OCI-LY7 (cell line): ENCODE results near the gene TOLLIP. TPM values are rescaled to one million over a fixed set of nuclear protein-coding genes. Genes with fewer than 3 reads are reported as not detected.

Experiments
- BruUV-seq: library from RNA; stranded (reverse); fragments of 400-500 nt; replicated peaks from 2 replicates; lab custom pipeline; 2021; lab: Mats Ljungman, UMichigan
- CTCF ChIA-PET: fragments of 300-600 bp; sonication (Branson Sonifier 250); formaldehyde crosslinking; loops from one replicate; lab custom pipeline; 2022; ENCODE audit warnings: antibody characterized with exemption; ENCODE audit not compliant: unreplicated experiment; lab: Charles Lee
- POLR2A ChIA-PET: fragments of 300-600 bp; sonication (Branson Sonifier 250); formaldehyde crosslinking; loops from one replicate; lab custom pipeline; 2022; ENCODE audit warnings: antibody characterized with exemption; lab: Charles Lee
- DNase-seq: peaks from one replicate; pipeline ENCODE4 v3.0.0-alpha.2; 2015; ENCODE audit warnings: low spot score
- H2AFZ ChIP-seq: fragments of 200-600 bp; sonication (generic), shearing (Covaris generic); 2 replicates; pipeline ENCODE4 v1.6.1; 2014; ENCODE audit warnings: mild to moderate bottlenecking, antibody characterized with exemption, low read length, moderate library complexity
- H3K27ac ChIP-seq: fragments of 200-600 bp; sonication (generic); 2 replicates; pipeline ENCODE4 v1.5.1; 2014; ENCODE audit warnings: mixed run types, low read depth, mild to moderate bottlenecking, moderate library complexity, low read length, inconsistent platforms; ENCODE audit not compliant: poor library complexity, severe bottlenecking
- H3K36me3 ChIP-seq: fragments of 200-600 bp; sonication (generic); 2 replicates; pipeline ENCODE4 v1.6.1; 2014; ENCODE audit warnings: mild to moderate bottlenecking, antibody characterized with exemption, low read length, moderate library complexity, mixed read lengths; ENCODE audit not compliant: insufficient read depth
- H3K4me1 ChIP-seq: fragments of 200-600 bp; sonication (generic); 2 replicates; pipeline ENCODE4 v1.5.1; 2014; ENCODE audit warnings: mild to moderate bottlenecking, low read length; ENCODE audit not compliant: insufficient read depth, poor library complexity, severe bottlenecking
- H3K4me2 ChIP-seq: fragments of 200-600 bp; sonication (generic); 2 replicates; pipeline ENCODE4 v1.6.1; 2014; ENCODE audit warnings: mild to moderate bottlenecking, low read length
- H3K4me3 ChIP-seq: fragments of 200-600 bp; sonication (generic); 2 replicates; pipeline ENCODE4 v1.5.1; 2014; ENCODE audit warnings: mild to moderate bottlenecking, low read depth, low read length; ENCODE audit not compliant: poor library complexity, severe bottlenecking
- H3K79me2 ChIP-seq: fragments of 200-600 bp; sonication (generic); 2 replicates; pipeline ENCODE4 v1.6.1; 2016; ENCODE audit warnings: low read depth, mild to moderate bottlenecking, low read length, moderate library complexity, mixed read lengths; ENCODE audit not compliant: insufficient read depth
- H3K9me2 ChIP-seq: fragments of 200-600 bp; sonication (generic); 2 replicates; pipeline ENCODE4 v1.6.1; 2016; ENCODE audit warnings: mild to moderate bottlenecking, low read length, mixed read lengths; ENCODE audit not compliant: insufficient read depth
- H3K9me3 ChIP-seq: fragments of 200-600 bp; sonication (generic); 2 replicates; pipeline ENCODE4 v1.6.1; 2014; ENCODE audit warnings: mild to moderate bottlenecking, mixed run types, low read length, mixed read lengths
- H4K20me1 ChIP-seq: fragments of 200-600 bp; sonication (generic); 2 replicates; pipeline ENCODE4 v1.6.1; 2014; ENCODE audit warnings: mild to moderate bottlenecking, antibody characterized with exemption, low read length, moderate library complexity, mixed read lengths; ENCODE audit not compliant: insufficient read depth
- EZH2phosphoT487 ChIP-seq: fragments of 200-600 bp; sonication (generic); IDR thresholded peaks from 2 replicates; pipeline ENCODE4 v1.6.1; 2018; ENCODE audit warnings: low read depth, borderline replicate concordance, mild to moderate bottlenecking, mixed run types, antibody characterized with exemption, low read length, moderate library complexity, mixed read lengths
- intact Hi-C: fragments of 100-400 bp; cut with micrococcal nuclease; formaldehyde crosslinking; loops from one replicate; pipeline ENCODE4 v1.10.0; 2022; ENCODE audit not compliant: unreplicated experiment
- total RNA-seq, 2 experiments: library from RNA; depleted of rRNA in 1 of 2; stranded (reverse); fragments of >200 nt in 1 of 2; shearing (Covaris generic) in 1 of 2; gene quantifications; 2 replicates each; pipeline ENCODE4 v1.2.3, GENCODE V29; 2014 to 2022
- TF ChIP-seq, protein P1 (sequence below): fragments of 200-600 bp; sonication (generic); conservative IDR thresholded peaks from 2 replicates; pipeline ENCODE4 v1.5.1; 2014; ENCODE audit warnings: mild to moderate bottlenecking, antibody characterized with exemption, low read length, moderate library complexity, mixed read lengths

TOLLIP gene
- total RNA-seq, 2 experiments from 2014 or later = 15.9 to 37.1 TPM

- Histone ChIP-seq H3K4me3 (no peak overlapping the region), H3K9me2 (no peaks in the 10 kb centered on the region), H2AFZ (no peak overlapping the region), H3K4me1 (no peaks in the 10 kb centered on the region), H3K9me3 (no peaks in the 10 kb centered on the region), H3K79me2 (no peaks in the 10 kb centered on the region), H4K20me1 (no peaks in the 10 kb centered on the region), H3K4me2 (no peak overlapping the region), H3K27ac (no peak overlapping the region), H3K36me3 (no peaks in the 10 kb centered on the region; the same call in 1 of the 2 replicates)
- TF ChIP-seq, protein P1, sequence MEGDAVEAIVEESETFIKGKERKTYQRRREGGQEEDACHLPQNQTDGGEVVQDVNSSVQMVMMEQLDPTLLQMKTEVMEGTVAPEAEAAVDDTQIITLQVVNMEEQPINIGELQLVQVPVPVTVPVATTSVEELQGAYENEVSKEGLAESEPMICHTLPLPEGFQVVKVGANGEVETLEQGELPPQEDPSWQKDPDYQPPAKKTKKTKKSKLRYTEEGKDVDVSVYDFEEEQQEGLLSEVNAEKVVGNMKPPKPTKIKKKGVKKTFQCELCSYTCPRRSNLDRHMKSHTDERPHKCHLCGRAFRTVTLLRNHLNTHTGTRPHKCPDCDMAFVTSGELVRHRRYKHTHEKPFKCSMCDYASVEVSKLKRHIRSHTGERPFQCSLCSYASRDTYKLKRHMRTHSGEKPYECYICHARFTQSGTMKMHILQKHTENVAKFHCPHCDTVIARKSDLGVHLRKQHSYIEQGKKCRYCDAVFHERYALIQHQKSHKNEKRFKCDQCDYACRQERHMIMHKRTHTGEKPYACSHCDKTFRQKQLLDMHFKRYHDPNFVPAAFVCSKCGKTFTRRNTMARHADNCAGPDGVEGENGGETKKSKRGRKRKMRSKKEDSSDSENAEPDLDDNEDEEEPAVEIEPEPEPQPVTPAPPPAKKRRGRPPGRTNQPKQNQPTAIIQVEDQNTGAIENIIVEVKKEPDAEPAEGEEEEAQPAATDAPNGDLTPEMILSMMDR = no peak
- TF ChIP-seq EZH2phosphoT487 = no peak
- no TSS peak for BruUV-seq
- intact Hi-C loops = no loop called here
- ChIA-PET CTCF (interaction anchor here (0.9 kb wide), 1 partner anchor 9 kb away, joined by 3 read pairs; no protein-coding TSS in a partner anchor), POLR2A (no interaction called here)
- DNase-seq = no peak
Observed at GRCh38 chr11:1302041-1302460, 7.4 kb downstream of the TOLLIP start.

- ChIA-PET POLR2A (interaction anchor here (0.5 kb wide), 1 partner anchor 65 kb away, joined by 3 read pairs; no protein-coding TSS in a partner anchor), CTCF (interaction anchor here (0.9 kb wide), 1 partner anchor 10 kb away, joined by 3 read pairs; no protein-coding TSS in a partner anchor)
- DNase-seq = no peak
- Histone ChIP-seq H3K9me2 (no peaks in the 10 kb centered on the region), H4K20me1 (no peaks in the 10 kb centered on the region), H3K4me1 (no peaks in the 10 kb centered on the region), H3K9me3 (no peaks in the 10 kb centered on the region), H3K36me3 (no peaks in the 10 kb centered on the region; the same call in 1 of the 2 replicates), H3K4me2 (no peak overlapping the region), H2AFZ (no peak overlapping the region), H3K27ac (no peak overlapping the region), H3K4me3 (no peak overlapping the region), H3K79me2 (no peaks in the 10 kb centered on the region)
- TF ChIP-seq, protein P1 = no peak
- TF ChIP-seq EZH2phosphoT487 = no peak
- intact Hi-C loops = no loop called here
- BruUV-seq = no TSS peak
Observed at GRCh38 chr11:1301220-1302000, 8.0 kb downstream of the TOLLIP start.
